Measurements from ENCODE around the gene PROSER1. TPM values are rescaled to one million over a fixed set of nuclear protein-coding genes. Genes with fewer than 3 reads are reported as not detected.
A peak's percentile ranks its signal among the peaks of the same experiment; 100 is the strongest.

Gene PROSER1
- total RNA-seq, 1 experiment from 2014 or later: 33.5 TPM

DNA sequence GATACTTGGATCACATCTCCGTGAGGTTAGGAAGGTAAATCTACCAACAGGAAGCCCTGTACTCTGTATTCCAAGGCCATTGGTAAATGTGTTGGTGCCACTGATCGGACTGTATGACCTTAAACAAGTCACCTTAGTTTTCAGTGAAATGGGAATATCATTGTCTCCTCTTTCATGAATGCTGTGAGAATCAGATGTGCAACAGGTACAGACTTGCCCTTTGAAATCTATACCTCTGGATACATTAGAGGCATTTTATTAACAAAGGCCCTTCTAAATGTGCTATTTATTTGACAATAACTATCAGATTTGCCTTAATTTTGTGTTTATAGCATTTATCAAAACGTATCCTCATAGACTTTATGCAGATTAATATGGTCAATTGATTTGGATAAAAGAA is 11.4 kb upstream of the PROSER1 start:
- Histone ChIP-seq H3K27ac (ENCODE audit: low read depth, low read length) (no peak overlapping the region), H3K36me3 (ENCODE audit: control insufficient read depth in 1 of 2, insufficient read depth in 2 of 2, low read length in 2 of 2) (no peaks in the 10 kb centered on the region), H3K27me3 (ENCODE audit: insufficient read depth, low read length) (no peaks in the 10 kb centered on the region), H3K4me1 (ENCODE audit: control insufficient read depth in 1 of 2, insufficient read depth in 2 of 2, low read length in 2 of 2) (no peaks in the 10 kb centered on the region), H3K9me2 (ENCODE audit: insufficient read depth) (no peaks in the 10 kb centered on the region), H3K9ac (ENCODE audit: low read length) (no peak overlapping the region), H2AFZ (ENCODE audit: low read depth, low read length, poor library complexity, severe bottlenecking) (no peak overlapping the region), H3K4me3 (replicated peaks in 1 of 2; ENCODE audit: low read depth in 1 of 2, low read length in 2 of 2) (no peak overlapping the region), H4K20me1 (ENCODE audit: insufficient read depth) (no peaks in the 10 kb centered on the region), H3K79me2 (ENCODE audit: insufficient read depth, low read length) (no peaks in the 10 kb centered on the region), H3K9me3 (ENCODE audit: control insufficient read depth in 1 of 2, insufficient read depth in 1 of 2, low read depth in 1 of 2, low read length in 2 of 2) (no peaks in the 10 kb centered on the region), H3K4me2 (ENCODE audit: low read length) (no peak overlapping the region)
- ATAC-seq: no peak
- TSS peak; percentile 20 for BruUV-seq (replicated peaks)
- TF ChIP-seq EGR1 (IDR thresholded peaks at IDR 0.05; ENCODE audit: low read depth) (no peak), CEBPB (IDR thresholded peaks at IDR 0.05; ENCODE audit: low read depth) (no peak), ZNF274 (IDR thresholded peaks at IDR 0.05; ENCODE audit: low read depth, low read length) (no peak), TCF7L2 (IDR thresholded peaks at IDR 0.05; ENCODE audit: borderline replicate concordance, extremely low read depth, insufficient read depth, insufficient read length) (no peak), POLR2AphosphoS5 (IDR thresholded peaks at IDR 0.05; ENCODE audit: low read depth, low read length) (no peak), ZFX (IDR thresholded peaks at IDR 0.05) (no peak), SRF (IDR thresholded peaks at IDR 0.05; ENCODE audit: low read depth) (no peak), JUND (IDR thresholded peaks at IDR 0.05) (no peak), ELF1 (IDR thresholded peaks at IDR 0.05; ENCODE audit: borderline replicate concordance, low read depth) (no peak), FOSL1 (IDR thresholded peaks at IDR 0.05; ENCODE audit: low read depth) (no peak), CBX3 (IDR thresholded peaks at IDR 0.05; ENCODE audit: low read depth) (no peak), SIN3A (IDR thresholded peaks at IDR 0.05; ENCODE audit: low read depth) (no peak), YY1 (IDR thresholded peaks at IDR 0.05; ENCODE audit: extremely low read depth, insufficient replicate concordance, low read depth, low read length) (no peak), EZH2 (IDR thresholded peaks at IDR 0.05) (no peak), ATF3 (IDR thresholded peaks at IDR 0.05) (no peak)
- TF ChIP-seq, protein P1, sequence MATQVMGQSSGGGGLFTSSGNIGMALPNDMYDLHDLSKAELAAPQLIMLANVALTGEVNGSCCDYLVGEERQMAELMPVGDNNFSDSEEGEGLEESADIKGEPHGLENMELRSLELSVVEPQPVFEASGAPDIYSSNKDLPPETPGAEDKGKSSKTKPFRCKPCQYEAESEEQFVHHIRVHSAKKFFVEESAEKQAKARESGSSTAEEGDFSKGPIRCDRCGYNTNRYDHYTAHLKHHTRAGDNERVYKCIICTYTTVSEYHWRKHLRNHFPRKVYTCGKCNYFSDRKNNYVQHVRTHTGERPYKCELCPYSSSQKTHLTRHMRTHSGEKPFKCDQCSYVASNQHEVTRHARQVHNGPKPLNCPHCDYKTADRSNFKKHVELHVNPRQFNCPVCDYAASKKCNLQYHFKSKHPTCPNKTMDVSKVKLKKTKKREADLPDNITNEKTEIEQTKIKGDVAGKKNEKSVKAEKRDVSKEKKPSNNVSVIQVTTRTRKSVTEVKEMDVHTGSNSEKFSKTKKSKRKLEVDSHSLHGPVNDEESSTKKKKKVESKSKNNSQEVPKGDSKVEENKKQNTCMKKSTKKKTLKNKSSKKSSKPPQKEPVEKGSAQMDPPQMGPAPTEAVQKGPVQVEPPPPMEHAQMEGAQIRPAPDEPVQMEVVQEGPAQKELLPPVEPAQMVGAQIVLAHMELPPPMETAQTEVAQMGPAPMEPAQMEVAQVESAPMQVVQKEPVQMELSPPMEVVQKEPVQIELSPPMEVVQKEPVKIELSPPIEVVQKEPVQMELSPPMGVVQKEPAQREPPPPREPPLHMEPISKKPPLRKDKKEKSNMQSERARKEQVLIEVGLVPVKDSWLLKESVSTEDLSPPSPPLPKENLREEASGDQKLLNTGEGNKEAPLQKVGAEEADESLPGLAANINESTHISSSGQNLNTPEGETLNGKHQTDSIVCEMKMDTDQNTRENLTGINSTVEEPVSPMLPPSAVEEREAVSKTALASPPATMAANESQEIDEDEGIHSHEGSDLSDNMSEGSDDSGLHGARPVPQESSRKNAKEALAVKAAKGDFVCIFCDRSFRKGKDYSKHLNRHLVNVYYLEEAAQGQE (IDR thresholded peaks at IDR 0.05; ENCODE audit: low read depth): no peak
- TF ChIP-seq, protein P2, sequence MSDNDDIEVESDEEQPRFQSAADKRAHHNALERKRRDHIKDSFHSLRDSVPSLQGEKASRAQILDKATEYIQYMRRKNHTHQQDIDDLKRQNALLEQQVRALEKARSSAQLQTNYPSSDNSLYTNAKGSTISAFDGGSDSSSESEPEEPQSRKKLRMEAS (IDR thresholded peaks at IDR 0.05): no peak
- TF ChIP-seq, protein P3, sequence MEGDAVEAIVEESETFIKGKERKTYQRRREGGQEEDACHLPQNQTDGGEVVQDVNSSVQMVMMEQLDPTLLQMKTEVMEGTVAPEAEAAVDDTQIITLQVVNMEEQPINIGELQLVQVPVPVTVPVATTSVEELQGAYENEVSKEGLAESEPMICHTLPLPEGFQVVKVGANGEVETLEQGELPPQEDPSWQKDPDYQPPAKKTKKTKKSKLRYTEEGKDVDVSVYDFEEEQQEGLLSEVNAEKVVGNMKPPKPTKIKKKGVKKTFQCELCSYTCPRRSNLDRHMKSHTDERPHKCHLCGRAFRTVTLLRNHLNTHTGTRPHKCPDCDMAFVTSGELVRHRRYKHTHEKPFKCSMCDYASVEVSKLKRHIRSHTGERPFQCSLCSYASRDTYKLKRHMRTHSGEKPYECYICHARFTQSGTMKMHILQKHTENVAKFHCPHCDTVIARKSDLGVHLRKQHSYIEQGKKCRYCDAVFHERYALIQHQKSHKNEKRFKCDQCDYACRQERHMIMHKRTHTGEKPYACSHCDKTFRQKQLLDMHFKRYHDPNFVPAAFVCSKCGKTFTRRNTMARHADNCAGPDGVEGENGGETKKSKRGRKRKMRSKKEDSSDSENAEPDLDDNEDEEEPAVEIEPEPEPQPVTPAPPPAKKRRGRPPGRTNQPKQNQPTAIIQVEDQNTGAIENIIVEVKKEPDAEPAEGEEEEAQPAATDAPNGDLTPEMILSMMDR (IDR thresholded peaks at IDR 0.05 in 2 of 3, conservative IDR thresholded peaks at IDR 0.05 in 1 of 3; ENCODE audit: borderline replicate concordance in 1 of 3, insufficient read depth in 1 of 3, low read depth in 2 of 3, low read length in 2 of 3): no peak
- TF ChIP-seq, protein P4, sequence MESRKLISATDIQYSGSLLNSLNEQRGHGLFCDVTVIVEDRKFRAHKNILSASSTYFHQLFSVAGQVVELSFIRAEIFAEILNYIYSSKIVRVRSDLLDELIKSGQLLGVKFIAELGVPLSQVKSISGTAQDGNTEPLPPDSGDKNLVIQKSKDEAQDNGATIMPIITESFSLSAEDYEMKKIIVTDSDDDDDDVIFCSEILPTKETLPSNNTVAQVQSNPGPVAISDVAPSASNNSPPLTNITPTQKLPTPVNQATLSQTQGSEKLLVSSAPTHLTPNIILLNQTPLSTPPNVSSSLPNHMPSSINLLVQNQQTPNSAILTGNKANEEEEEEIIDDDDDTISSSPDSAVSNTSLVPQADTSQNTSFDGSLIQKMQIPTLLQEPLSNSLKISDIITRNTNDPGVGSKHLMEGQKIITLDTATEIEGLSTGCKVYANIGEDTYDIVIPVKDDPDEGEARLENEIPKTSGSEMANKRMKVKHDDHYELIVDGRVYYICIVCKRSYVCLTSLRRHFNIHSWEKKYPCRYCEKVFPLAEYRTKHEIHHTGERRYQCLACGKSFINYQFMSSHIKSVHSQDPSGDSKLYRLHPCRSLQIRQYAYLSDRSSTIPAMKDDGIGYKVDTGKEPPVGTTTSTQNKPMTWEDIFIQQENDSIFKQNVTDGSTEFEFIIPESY (IDR thresholded peaks at IDR 0.05; ENCODE audit: extremely low read depth, insufficient replicate concordance, low read length): no peak
- POLR2A ChIA-PET: no interaction called here
- RAD21 ChIA-PET (ENCODE audit: low non-redundant PET in 1 of 2, low total read pairs in 2 of 2, uncharacterized antibody in 2 of 2, unreplicated experiment in 2 of 2): no interaction called here
- intact Hi-C loops (cut with micrococcal nuclease): no loop called here
- CTCF ChIA-PET: interaction anchor here (1.3 kb wide), 1 partner anchor 564 kb away, joined by 5 read pairs; no protein-coding TSS in a partner anchor
- no peak for DNase-seq (ENCODE audit: low read depth, low spot score)
